Mesenteric fat pad (tissue), 1 donor: ENCODE measurements around the gene NAT16. TPM values are rescaled to one million over a fixed set of nuclear protein-coding genes. Genes with fewer than 3 reads are reported as not detected.
"Not testable (repeated sequence)": the region's sequence is repeated elsewhere in the genome, so short reads cannot be mapped to it uniquely, and the experiment has no call there.

Experiments
- DNase-seq: peaks from one replicate; pipeline ENCODE4 v3.0.0-alpha.2; 2020; ENCODE audit warnings: low spot score
- total RNA-seq: library from RNA; stranded (reverse); fragmentation: NEBNext Ultra II Directional; extraction: Animal tissue kit (Norgen Biotek cat#: 25700); gene quantifications from one replicate; pipeline ENCODE4 v1.2.1, GENCODE V29; 2021
- donor health status: DM: yes; HTN: yes; CAD: no.

NAT16 gene
- total RNA-seq, 1 donor from 2014 or later = not detected

GRCh38 chr7:101202603-101202918 is 22.5 kb upstream of the NAT16 start:
- DNase-seq = no peak

GRCh38 chr7:101201695-101202602 is 21.9 kb upstream of the NAT16 start:
- no peak for DNase-seq

GRCh38 chr7:101200862-101201599 is 20.9 kb upstream of the NAT16 start, which contains the start of gene MOGAT3:
Gene MOGAT3, minus strand, starts transcription at chr7:101201036. Its CDS starts 182 bp downstream, at chr7:101200854.
- DNase-seq = no peak

GRCh38 chr7:101200504-101200861 is 20.4 kb upstream of the NAT16 start:
- no peak for DNase-seq

- not testable (repeated sequence) for DNase-seq
Measured at GRCh38 chr7:101199522-101199921, 19.4 kb upstream of the NAT16 start.

- DNase-seq = no peak
Measured at GRCh38 chr7:101198476-101198875, 18.4 kb upstream of the NAT16 start.

- no peak for DNase-seq
Measured at GRCh38 chr7:101197991-101198390, 17.9 kb upstream of the NAT16 start.

- DNase-seq = no peak
Measured at GRCh38 chr7:101195884-101196283, 15.8 kb upstream of the NAT16 start.

GRCh38 chr7:101189109-101189508 is 9.0 kb upstream of the NAT16 start:
- no peak for DNase-seq

- DNase-seq = no peak
Measured at GRCh38 chr7:101186844-101187428, 6.8 kb upstream of the NAT16 start.

GRCh38 chr7:101186194-101186593 is 6.1 kb upstream of the NAT16 start:
- no peak for DNase-seq

GRCh38 chr7:101185258-101185839 is 5.3 kb upstream of the NAT16 start:
- no peak for DNase-seq

GRCh38 chr7:101179713-101180112 is 380 bp downstream of the NAT16 start:
- no peak for DNase-seq

GRCh38 chr7:101179117-101179516 is 976 bp downstream of the NAT16 start:
- no peak for DNase-seq

GRCh38 chr7:101177644-101178043 is 2.4 kb downstream of the NAT16 start:
- no peak for DNase-seq

GRCh38 chr7:101175664-101176063 is 4.4 kb downstream of the NAT16 start:
- no peak for DNase-seq

GRCh38 chr7:101174322-101174854 is 5.7 kb downstream of the NAT16 start:
- DNase-seq = no peak

GRCh38 chr7:101173752-101174244 is 6.3 kb downstream of the NAT16 start:
- no peak for DNase-seq

- no peak for DNase-seq
Measured at GRCh38 chr7:101172854-101173751, 7.0 kb downstream of the NAT16 start.
